GM10266 (cell line): Measurements from ENCODE around the gene CALN1.

Source experiments
- DNase-seq: peaks from one replicate; pipeline ENCODE4 v3.0.0; 2012; ENCODE audit errors: extremely low spot score
- CTCF ChIP-seq: IDR thresholded peaks from 2 replicates; pipeline ENCODE4 v1.5.1; 2012; ENCODE audit warnings: mild to moderate bottlenecking, low read depth; ENCODE audit not compliant: control insufficient read depth, insufficient read depth; ENCODE audit errors: missing control alignments

CALN1 gene

GRCh38 chr7:72278550-72278949 lies 133.6 kb downstream of the CALN1 start:
- DNase-seq, result no peak
- TF ChIP-seq CTCF, result no peak

GRCh38 chr7:72275382-72276070 lies 136.6 kb downstream of the CALN1 start:
- no peak for TF ChIP-seq CTCF
- DNase-seq, result no peak

GRCh38 chr7:72272479-72272878 lies 139.7 kb downstream of the CALN1 start:
- no peak for DNase-seq
- TF ChIP-seq CTCF, result no peak

- no peak for DNase-seq
- TF ChIP-seq CTCF, result no peak
Observed at GRCh38 chr7:72268796-72269195, 143.3 kb downstream of the CALN1 start.

GRCh38 chr7:72268090-72268489 lies 144.0 kb downstream of the CALN1 start:
- no peak for DNase-seq
- no peak for TF ChIP-seq CTCF

- DNase-seq, result no peak
- TF ChIP-seq CTCF, result no peak
Observed at GRCh38 chr7:72267291-72267800, 144.8 kb downstream of the CALN1 start.

- no peak for DNase-seq
- TF ChIP-seq CTCF, result no peak
Observed at GRCh38 chr7:72266771-72267170, 145.4 kb downstream of the CALN1 start.
